K562 treated with DMSO at 1 percent for 48 hours (cell line): Measurements from ENCODE around the gene DUXA. TPM values are rescaled to one million over a fixed set of nuclear protein-coding genes. Genes with fewer than 3 reads are reported as not detected.

Experiments used
- total RNA-seq: library from RNA; unstranded; fragments of 300-600 nt; gene quantifications from 2 replicates; pipeline ENCODE4 v1.2.3, GENCODE V29; 2022; ENCODE audit warnings: low replicate concordance; ENCODE audit errors: extremely low read depth

Gene DUXA
- total RNA-seq, result not detected in 2 replicates

GRCh38 chr19:57167385-57167784 lies at the start of gene DUXA:
Gene DUXA (minus strand): TSS chr19:57167485. CDS start chr19:57167443, 42 bp downstream.

GRCh38 chr19:57191141-57192076 lies 24.1 kb upstream of the DUXA start, which contains the start of gene ZNF264:
Gene ZNF264 (plus strand): TSS chr19:57191500. CDS start chr19:57191914, 414 bp downstream.

Other genes with a start within 250 kb of the DUXA start
- not detected in 2 replicates for gene USP29, start 47.5 kb downstream of the DUXA start, total RNA-seq
- gene ZIM3, start 22.3 kb downstream of the DUXA start, total RNA-seq, result not detected in 2 replicates
- gene ZNF264, start 24.0 kb upstream of the DUXA start, total RNA-seq, result not detected in 2 replicates
- not detected in 2 replicates for gene AURKC, start 63.5 kb upstream of the DUXA start, total RNA-seq
- gene ZNF805, start 73.1 kb upstream of the DUXA start, total RNA-seq, result not detected in 2 replicates
- not detected in 2 replicates for gene ZNF460, start 113.0 kb upstream of the DUXA start, total RNA-seq
- gene ZNF543, start 153.0 kb upstream of the DUXA start, total RNA-seq, result not detected in 2 replicates
- gene ZNF304, start 183.8 kb upstream of the DUXA start, total RNA-seq, result not detected in 2 replicates
- not detected in 2 replicates for gene TRAPPC2B, start 196.1 kb upstream of the DUXA start, total RNA-seq
- not detected in 2 replicates for gene ZNF547, start 196.1 kb upstream of the DUXA start, total RNA-seq
- not detected in 2 replicates for gene ZNF548, start 222.4 kb upstream of the DUXA start, total RNA-seq
- not detected in 2 replicates for gene ZNF17, start 243.7 kb upstream of the DUXA start, total RNA-seq